Cortex of kidney (tissue), 1 donor: ENCODE data around the gene IFI30.

ENCODE experiments used
- DNase-seq: peaks from one replicate; lab custom pipeline; 2025; lab: John Stamatoyannopoulos, UW

Gene IFI30

GRCh38 chr19:18225702-18226468 lies 52.3 kb downstream of the IFI30 start, which contains the start of gene PDE4C:
Gene PDE4C, minus strand, starts transcription at chr19:18226438. Its CDS starts 23 bp downstream, at chr19:18226415.
- no peak for DNase-seq

GRCh38 chr19:18226956-18227780 lies 53.6 kb downstream of the IFI30 start:
- no peak for DNase-seq
